GDM1 (cell line): ENCODE data around the gene TRIM73.
"Not testable (repeated sequence)": the region's sequence is repeated elsewhere in the genome, so short reads cannot be mapped to it uniquely, and the experiment has no call there.

ENCODE experiments used
- DNase-seq: peaks from one replicate; lab custom pipeline; 2025; lab: John Stamatoyannopoulos, UW

Gene TRIM73

GRCh38 chr7:75415829-75416373, 20.5 kb downstream of the TRIM73 start:
- not testable (repeated sequence) for DNase-seq

DNA sequence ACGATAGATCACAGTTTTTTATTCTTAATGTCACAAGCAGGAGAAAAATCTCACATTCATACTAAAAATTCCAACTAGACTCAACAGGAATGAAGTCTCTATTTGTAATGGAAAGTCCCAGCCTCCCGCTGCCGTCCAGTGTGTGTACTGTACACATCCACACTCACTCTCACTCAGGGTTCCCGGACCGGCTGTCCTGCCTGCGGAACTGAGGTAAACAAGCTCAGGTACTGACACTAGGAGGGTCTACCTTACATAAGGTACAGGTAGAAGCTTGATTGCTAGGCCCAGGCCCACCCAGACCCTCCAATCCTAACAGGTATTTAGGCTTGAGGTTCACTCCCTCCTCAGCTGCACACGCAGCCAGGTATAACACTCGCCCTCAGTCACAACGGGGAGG, 21.4 kb downstream of the TRIM73 start:
- DNase-seq = not testable (repeated sequence)

GRCh38 chr7:75418292-75418858, 22.9 kb downstream of the TRIM73 start:
- DNase-seq = not testable (repeated sequence)

DNA sequence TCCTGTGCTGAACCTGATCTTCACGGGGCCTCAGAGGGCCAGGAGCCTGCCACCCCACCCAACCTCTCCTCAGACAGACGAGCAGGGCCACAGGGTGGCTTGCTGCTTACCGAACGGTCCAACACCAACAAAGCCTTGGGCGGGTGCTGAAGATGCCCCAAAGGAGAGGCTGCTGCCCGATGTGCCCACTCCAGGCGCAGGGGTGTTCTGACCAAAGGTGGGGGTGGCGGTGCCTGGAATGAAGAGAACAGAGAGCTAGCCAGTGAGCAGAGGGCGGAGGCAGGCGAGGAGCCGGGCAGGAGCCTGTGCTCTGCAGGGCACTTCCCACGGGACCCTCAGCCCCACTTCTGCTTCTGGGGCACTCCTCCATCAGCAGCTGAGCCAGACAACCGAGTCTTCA, 23.8 kb downstream of the TRIM73 start:
- DNase-seq = not testable (repeated sequence)

- DNase-seq = not testable (repeated sequence)
These were observed 24.3 kb downstream of the TRIM73 start for GRCh38 chr7:75419693-75420092.

DNA sequence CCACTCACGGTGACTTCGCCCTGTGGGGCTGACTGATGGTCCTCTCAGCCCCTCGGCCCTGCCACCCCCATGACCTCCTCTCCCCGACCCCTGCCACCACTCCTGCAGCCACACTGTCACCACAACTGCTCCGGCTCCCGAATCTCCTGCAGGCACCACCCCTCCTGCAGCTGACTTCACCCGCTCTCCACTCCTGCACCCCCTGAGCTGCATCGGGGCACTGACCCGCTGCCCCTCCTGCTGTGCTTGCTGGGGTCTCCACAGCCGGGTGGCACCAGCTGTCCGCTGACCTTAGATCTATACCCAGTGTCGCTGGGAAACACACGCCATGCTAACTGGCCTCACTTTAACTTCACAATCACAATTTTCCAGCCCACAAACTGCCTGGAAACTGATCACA, 24.7 kb downstream of the TRIM73 start:
- DNase-seq = not testable (repeated sequence)

DNA sequence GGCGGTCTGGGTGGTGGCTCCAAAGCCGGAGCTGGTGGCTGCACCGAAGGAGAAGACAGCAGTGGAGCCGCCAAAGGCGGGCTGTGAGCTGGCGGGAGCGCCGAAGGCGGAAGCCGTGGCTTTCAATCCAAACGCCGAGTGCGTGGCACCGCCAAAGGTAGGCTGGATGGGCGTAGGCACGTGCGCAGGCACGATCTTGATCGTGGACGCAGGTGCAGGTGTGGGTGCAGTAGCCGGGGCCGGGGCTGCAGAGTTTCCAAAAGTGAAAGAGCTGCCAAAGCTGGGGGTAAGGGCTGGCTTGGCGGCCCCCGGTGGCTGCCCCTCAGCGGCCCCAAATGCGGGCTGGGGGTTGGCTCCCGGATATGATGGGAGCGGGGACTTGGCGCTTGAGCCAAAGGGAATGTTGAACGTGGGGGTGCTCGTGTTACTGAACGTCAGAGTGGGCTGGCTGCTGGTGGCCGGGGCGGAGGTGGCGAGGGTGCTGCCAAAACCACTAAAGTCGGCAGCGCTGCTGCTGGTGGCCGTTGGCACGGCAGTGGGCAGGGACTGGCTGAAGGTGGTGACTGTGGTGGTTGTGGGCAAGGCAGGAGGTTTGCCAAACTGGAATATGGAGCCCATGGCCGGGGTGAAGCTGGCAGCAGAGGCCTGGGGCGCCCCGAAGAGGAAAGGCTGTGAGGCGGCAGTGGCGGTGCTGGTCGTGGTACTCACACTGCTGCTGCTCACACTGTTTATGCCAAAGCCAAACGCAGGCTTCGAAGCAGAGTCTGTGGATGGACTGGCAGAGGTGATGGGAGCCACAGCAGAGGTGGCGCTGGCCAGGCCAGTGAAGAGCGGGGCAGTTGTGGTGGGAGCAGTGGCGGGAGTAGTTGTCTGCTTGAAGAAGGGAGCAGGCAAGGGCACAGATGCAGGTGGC, 26.6 kb downstream of the TRIM73 start:
- not testable (repeated sequence) for DNase-seq

DNA sequence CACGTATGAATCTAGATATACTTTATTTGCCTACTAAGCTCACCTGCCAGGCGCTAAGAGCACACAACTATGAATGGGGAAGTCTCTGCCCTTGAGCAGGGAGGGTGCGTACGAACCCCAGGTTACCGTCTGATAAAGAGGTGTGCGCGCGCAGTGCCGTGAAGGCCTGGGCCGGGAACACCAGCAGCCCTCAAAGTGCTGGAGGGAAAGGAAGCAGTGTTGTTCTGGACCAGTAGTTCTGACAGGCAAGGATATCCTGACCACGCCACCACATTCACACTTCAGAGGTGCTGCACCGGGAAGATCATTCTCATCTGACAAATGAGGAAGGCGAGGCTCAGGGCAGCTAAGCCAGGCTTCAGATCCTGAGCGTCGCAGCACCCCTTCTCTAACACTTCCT, 28.1 kb downstream of the TRIM73 start:
- DNase-seq = peak; percentile 0

DNA sequence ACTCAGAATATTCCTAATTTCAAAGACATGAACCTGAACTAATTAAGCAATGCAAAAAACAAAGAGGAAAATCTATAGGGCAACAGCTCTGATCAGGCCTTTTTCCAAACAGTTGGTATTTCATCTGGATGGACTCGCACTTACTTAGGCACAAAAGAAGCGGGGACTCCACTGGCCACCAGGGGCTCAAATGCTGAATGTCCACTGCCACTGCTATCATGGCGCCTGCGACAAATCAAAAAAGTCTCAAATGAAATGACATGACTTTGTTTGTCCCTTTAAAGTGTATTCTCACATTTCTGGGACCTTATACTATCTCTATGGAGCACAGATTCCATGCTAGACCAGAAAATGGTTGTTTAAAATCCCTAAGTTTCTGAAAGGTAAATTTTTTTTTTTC, 43.6 kb downstream of the TRIM73 start:
- DNase-seq = not testable (repeated sequence)

DNA sequence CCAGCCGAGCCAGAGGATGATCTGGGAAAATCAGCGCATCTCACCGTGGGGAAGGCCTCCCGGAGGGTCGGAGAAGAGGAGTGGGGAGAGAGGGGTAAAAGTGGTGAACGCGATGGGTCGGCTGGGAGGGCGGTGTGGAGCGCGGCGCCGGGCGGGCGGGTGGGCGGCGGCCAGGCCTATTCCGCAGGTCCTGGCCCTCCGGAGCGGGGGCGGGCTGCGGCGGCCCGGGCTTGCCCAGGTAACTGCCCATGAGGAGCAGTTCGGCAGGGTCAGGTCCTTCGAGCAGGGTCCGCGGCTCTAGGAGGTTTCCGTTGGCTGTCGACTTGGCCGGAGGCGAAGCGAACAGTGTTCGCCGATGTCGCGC, 46.7 kb downstream of the TRIM73 start:
- not testable (repeated sequence) for DNase-seq

DNA sequence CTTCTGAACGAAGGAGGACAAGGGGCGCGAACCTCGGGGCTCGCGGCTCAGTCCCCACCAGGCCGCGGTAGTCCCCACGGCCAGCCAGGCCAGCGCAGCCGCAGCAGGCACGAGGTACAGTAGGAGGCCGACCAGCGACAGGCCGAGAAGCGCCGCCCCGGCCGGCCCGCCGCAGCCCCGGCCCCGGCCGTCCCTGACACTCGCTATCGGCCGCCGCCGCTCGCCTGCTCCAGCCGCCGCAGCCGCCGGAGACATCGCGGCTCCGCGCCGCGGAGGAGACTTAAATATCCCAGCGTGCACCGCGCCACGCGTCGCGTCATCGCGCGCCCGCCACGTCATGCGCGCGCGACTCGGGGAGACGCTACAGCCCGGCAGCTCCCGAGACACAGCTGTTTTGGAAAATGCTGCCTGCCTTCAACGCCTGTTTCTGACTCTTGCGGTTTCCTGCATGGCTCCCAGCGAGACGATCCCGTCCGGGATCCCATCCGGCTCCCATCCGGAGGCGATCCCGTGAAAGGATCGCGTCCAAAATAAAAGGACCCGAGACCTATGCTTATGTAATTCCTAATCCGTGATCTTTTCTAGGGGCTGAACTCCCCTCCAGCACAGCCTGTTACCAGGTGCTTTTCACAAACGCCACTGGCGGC, 47.2 kb downstream of the TRIM73 start:
- DNase-seq = not testable (repeated sequence)

- not testable (repeated sequence) for DNase-seq
These were observed 54.5 kb downstream of the TRIM73 start for GRCh38 chr7:75449946-75450345.

- DNase-seq = not testable (repeated sequence)
These were observed 57.1 kb downstream of the TRIM73 start for GRCh38 chr7:75452494-75452955.
